ENCODE measurements around the gene HBS1L. TPM values are rescaled to one million over a fixed set of nuclear protein-coding genes. Genes with fewer than 3 reads are reported as not detected.

HBS1L gene
- total RNA-seq, 1 donor from 2014 or later, result 77.7 TPM

- Mint-ChIP-seq H3K27ac (ENCODE audit: unreplicated experiment) (no peak overlapping the region), H3K4me3 (ENCODE audit: unreplicated experiment) (no peak overlapping the region), H3K4me1 (ENCODE audit: unreplicated experiment) (no peaks in the 10 kb centered on the region), H3K36me3 (ENCODE audit: unreplicated experiment) (no peaks in the 10 kb centered on the region), H3K9me3 (ENCODE audit: unreplicated experiment) (peaks cover 7% of the 10 kb centered on the region), H3K27me3 (ENCODE audit: unreplicated experiment) (no peaks in the 10 kb centered on the region)
- TF ChIP-seq CTCF (IDR thresholded peaks at IDR 0.05), result no peak
- no peak for DNase-seq (ENCODE audit: extremely low spot score, unreplicated experiment)
Observed at GRCh38 chr6:134948691-134949090, 105.9 kb downstream of the HBS1L start.

GRCh38 chr6:134948142-134948541 is 106.5 kb downstream of the HBS1L start:
- H3K27me3 Mint-ChIP-seq (ENCODE audit: unreplicated experiment), result no peaks in the 10 kb centered on the region
- no peaks in the 10 kb centered on the region for H3K36me3 Mint-ChIP-seq (ENCODE audit: unreplicated experiment)
- H3K4me1 Mint-ChIP-seq (ENCODE audit: unreplicated experiment), result no peaks in the 10 kb centered on the region
- no peak overlapping the region for H3K4me3 Mint-ChIP-seq (ENCODE audit: unreplicated experiment)
- peaks cover 7% of the 10 kb centered on the region for H3K9me3 Mint-ChIP-seq (ENCODE audit: unreplicated experiment)
- TF ChIP-seq CTCF (IDR thresholded peaks at IDR 0.05), result no peak
- DNase-seq (ENCODE audit: extremely low spot score, unreplicated experiment), result no peak
- H3K27ac Mint-ChIP-seq (ENCODE audit: unreplicated experiment), result no peak overlapping the region

- no peaks in the 10 kb centered on the region for H3K27me3 Mint-ChIP-seq (ENCODE audit: unreplicated experiment)
Observed at GRCh38 chr6:134945045-134945444, 109.6 kb downstream of the HBS1L start.

GRCh38 chr6:134943522-134944111 is 111.0 kb downstream of the HBS1L start:
- H3K4me1 Mint-ChIP-seq (ENCODE audit: unreplicated experiment), result peaks cover 6% of the 10 kb centered on the region
- no peak overlapping the region for H3K27ac Mint-ChIP-seq (ENCODE audit: unreplicated experiment)
- no peak for TF ChIP-seq CTCF (IDR thresholded peaks at IDR 0.05)
- peaks cover 7% of the 10 kb centered on the region for H3K9me3 Mint-ChIP-seq (ENCODE audit: unreplicated experiment)
- no peak for DNase-seq (ENCODE audit: extremely low spot score, unreplicated experiment)
- no peaks in the 10 kb centered on the region for H3K36me3 Mint-ChIP-seq (ENCODE audit: unreplicated experiment)
- H3K27me3 Mint-ChIP-seq (ENCODE audit: unreplicated experiment), result no peaks in the 10 kb centered on the region
- no peak overlapping the region for H3K4me3 Mint-ChIP-seq (ENCODE audit: unreplicated experiment)

More at GRCh38 chr6:134945045-134945444, 109.6 kb downstream of the HBS1L start:
- H3K27ac Mint-ChIP-seq (ENCODE audit: unreplicated experiment), result no peak overlapping the region
- no peak for TF ChIP-seq CTCF (IDR thresholded peaks at IDR 0.05)
- DNase-seq (ENCODE audit: extremely low spot score, unreplicated experiment), result no peak
- peaks cover 7% of the 10 kb centered on the region for H3K9me3 Mint-ChIP-seq (ENCODE audit: unreplicated experiment)
- peaks cover 4% of the 10 kb centered on the region for H3K4me1 Mint-ChIP-seq (ENCODE audit: unreplicated experiment)
- H3K4me3 Mint-ChIP-seq (ENCODE audit: unreplicated experiment), result no peak overlapping the region
- no peaks in the 10 kb centered on the region for H3K36me3 Mint-ChIP-seq (ENCODE audit: unreplicated experiment)

- Mint-ChIP-seq H3K4me3 (ENCODE audit: unreplicated experiment) (no peak overlapping the region), H3K27ac (ENCODE audit: unreplicated experiment) (no peak overlapping the region), H3K9me3 (ENCODE audit: unreplicated experiment) (no peaks in the 10 kb centered on the region), H3K36me3 (ENCODE audit: unreplicated experiment) (no peaks in the 10 kb centered on the region), H3K27me3 (ENCODE audit: unreplicated experiment) (no peaks in the 10 kb centered on the region), H3K4me1 (ENCODE audit: unreplicated experiment) (peaks cover 20% of the 10 kb centered on the region)
- DNase-seq (ENCODE audit: extremely low spot score, unreplicated experiment), result no peak
- TF ChIP-seq CTCF (IDR thresholded peaks at IDR 0.05), result no peak
Observed at GRCh38 chr6:134938896-134939295, 115.7 kb downstream of the HBS1L start.

Data from osteocyte (in vitro differentiated cells).